Neural progenitor cell (in vitro differentiated cells): ENCODE results near the gene CFAP45. TPM values are rescaled to one million over a fixed set of nuclear protein-coding genes. Genes with fewer than 3 reads are reported as not detected.

Experiments
- DNase-seq: peaks from one replicate; pipeline ENCODE4 v3.0.0-alpha.2; 2016; ENCODE audit warnings: low spot score
- H2AFZ ChIP-seq: fragments of 200-600 bp; sonication (generic); replicated peaks from 2 replicates; pipeline ENCODE4 v1.6.1; 2016; ENCODE audit warnings: antibody characterized with exemption
- H3F3A ChIP-seq: fragments of 200-600 bp; sonication (generic); 2 replicates; pipeline ENCODE4 v1.6.1; 2016; ENCODE audit warnings: antibody characterized with exemption, low read depth
- H3K27ac ChIP-seq: fragments of 200-600 bp; sonication (generic); 2 replicates; pipeline ENCODE4 v1.5.1; 2016; ENCODE audit warnings: mild to moderate bottlenecking
- H3K27me3 ChIP-seq: fragments of 200-600 bp; sonication (generic); 2 replicates; pipeline ENCODE4 v1.6.1; 2016; ENCODE audit warnings: mild to moderate bottlenecking, moderate library complexity
- H3K36me3 ChIP-seq: fragments of 200-600 bp; sonication (generic); 2 replicates; pipeline ENCODE4 v1.5.1; 2016
- H3K4me1 ChIP-seq: fragments of 200-600 bp; sonication (generic); 2 replicates; pipeline ENCODE4 v1.6.1; 2016; ENCODE audit warnings: mixed run types
- H3K4me2 ChIP-seq: fragments of 200-600 bp; sonication (generic); 2 replicates; pipeline ENCODE4 v1.6.1; 2016
- H3K4me3 ChIP-seq: fragments of 200-600 bp; sonication (generic); 2 replicates; pipeline ENCODE4 v1.5.1; 2016
- H3K79me2 ChIP-seq: fragments of 200-600 bp; sonication (generic); 2 replicates; pipeline ENCODE4 v1.6.1; 2016; ENCODE audit warnings: low read depth
- H3K9ac ChIP-seq: fragments of 200-600 bp; sonication (generic); 2 replicates; pipeline ENCODE4 v1.6.1; 2016
- H3K9me3 ChIP-seq: fragments of 200-600 bp; sonication (generic); 2 replicates; pipeline ENCODE4 v1.5.1; 2016; ENCODE audit warnings: low read depth
- H4K20me1 ChIP-seq: fragments of 200-600 bp; sonication (generic); 2 replicates; pipeline ENCODE4 v1.6.1; 2016; ENCODE audit warnings: low read depth
- H3K27ac Mint-ChIP-seq: 3 replicates; pipeline ENCODE4 v1.8.0; 2021; ENCODE audit warnings: mixed read lengths
- H3K27me3 Mint-ChIP-seq: 2 replicates; pipeline ENCODE4 v1.8.0; 2022; ENCODE audit warnings: low read depth, mild to moderate bottlenecking, inconsistent platforms, moderate library complexity, mixed read lengths; ENCODE audit not compliant: insufficient read depth
- H3K36me3 Mint-ChIP-seq: 3 replicates; pipeline ENCODE4 v1.8.0; 2021; ENCODE audit warnings: mixed read lengths
- H3K4me1 Mint-ChIP-seq: 3 replicates; pipeline ENCODE4 v1.8.0; 2021; ENCODE audit warnings: mixed read lengths
- H3K4me3 Mint-ChIP-seq: 3 replicates; pipeline ENCODE4 v1.8.0; 2021; ENCODE audit warnings: mild to moderate bottlenecking, moderate library complexity, mixed read lengths
- H3K9me3 Mint-ChIP-seq: 3 replicates; pipeline ENCODE4 v1.8.0; 2020; ENCODE audit warnings: mixed read lengths
- CTCF ChIP-seq: fragments of 200-600 bp; sonication (generic); IDR thresholded peaks from 2 replicates; pipeline ENCODE4 v1.5.1; 2017; ENCODE audit warnings: antibody characterized with exemption, mild to moderate bottlenecking
- EZH2 ChIP-seq: fragments of 200-600 bp; sonication (generic); IDR thresholded peaks from 2 replicates; pipeline ENCODE4 v1.6.1; 2017; ENCODE audit warnings: antibody characterized with exemption, mild to moderate bottlenecking, moderate library complexity
- EZH2phosphoT487 ChIP-seq: fragments of 200-600 bp; sonication (generic); IDR thresholded peaks from 2 replicates; pipeline ENCODE4 v1.6.1; 2017; ENCODE audit warnings: antibody characterized with exemption
- total RNA-seq: library from RNA; depleted of rRNA; stranded (reverse); fragments of >200 nt; gene quantifications from 2 replicates; pipeline ENCODE4 v1.2.3, GENCODE V29; 2015; ENCODE audit warnings: low replicate concordance

Gene CFAP45
- total RNA-seq, 1 donor from 2014 or later, result not detected

- Histone ChIP-seq H3F3A (peaks cover 6% of the 10 kb centered on the region), H3K4me3 (no peak overlapping the region), H3K4me1 (peaks cover 17% of the 10 kb centered on the region), H3K79me2 (no peaks in the 10 kb centered on the region), H3K27me3 (peaks cover 40% of the 10 kb centered on the region), H4K20me1 (no peaks in the 10 kb centered on the region), H3K9me3 (no peaks in the 10 kb centered on the region), H3K9ac (no peak overlapping the region), H3K27ac (no peak overlapping the region), H3K36me3 (no peaks in the 10 kb centered on the region), H2AFZ (no peak overlapping the region), H3K4me2 (peak overlapping the region; percentile 59)
- H3K9me3 Mint-ChIP-seq, result no peaks in the 10 kb centered on the region
- no peak overlapping the region for H3K4me3 Mint-ChIP-seq
- peaks cover 25% of the 10 kb centered on the region for H3K4me1 Mint-ChIP-seq
- no peak overlapping the region for H3K27ac Mint-ChIP-seq
- TF ChIP-seq EZH2, result no peak
- TF ChIP-seq CTCF, result no peak
- no peak for TF ChIP-seq EZH2phosphoT487
- H3K36me3 Mint-ChIP-seq, result no peaks in the 10 kb centered on the region
- peaks cover 13% of the 10 kb centered on the region for H3K27me3 Mint-ChIP-seq
- no peak for DNase-seq
Measured at GRCh38 chr1:159830722-159831121, 69.2 kb downstream of the CFAP45 start.

- no peak overlapping the region for H3K4me3 ChIP-seq
- H3K4me1 Mint-ChIP-seq, result peaks cover 31% of the 10 kb centered on the region
- H3K4me3 Mint-ChIP-seq, result no peak overlapping the region
Measured at GRCh38 chr1:159829822-159830465, 70.0 kb downstream of the CFAP45 start.

DNA sequence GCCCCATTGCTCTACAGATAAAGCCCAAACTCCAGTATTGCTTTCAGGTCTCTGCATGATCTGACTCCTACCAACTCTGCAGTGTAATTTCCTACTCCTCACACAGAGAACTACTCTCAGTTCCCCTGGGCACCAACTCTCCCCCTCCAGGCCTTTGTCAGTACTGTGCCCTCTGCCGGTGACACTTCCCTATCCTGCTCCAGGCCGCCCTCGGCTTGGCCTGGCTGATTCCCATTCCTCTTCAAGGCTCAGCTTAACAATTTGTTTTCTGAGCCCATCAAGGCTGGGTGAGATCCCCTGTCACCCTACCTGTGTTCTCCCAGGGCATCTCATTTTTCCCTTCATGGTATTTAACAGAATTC, 70.7 kb downstream of the CFAP45 start:
- Histone ChIP-seq H3K79me2 (no peaks in the 10 kb centered on the region), H3K4me2 (no peak overlapping the region), H2AFZ (peak overlapping the region; percentile 20), H3K27ac (no peak overlapping the region), H4K20me1 (no peaks in the 10 kb centered on the region), H3F3A (peaks cover 6% of the 10 kb centered on the region), H3K4me3 (no peak overlapping the region), H3K4me1 (peaks cover 17% of the 10 kb centered on the region), H3K9ac (no peak overlapping the region), H3K36me3 (no peaks in the 10 kb centered on the region), H3K27me3 (peaks cover 30% of the 10 kb centered on the region), H3K9me3 (no peaks in the 10 kb centered on the region)
- no peaks in the 10 kb centered on the region for H3K36me3 Mint-ChIP-seq
- H3K4me3 Mint-ChIP-seq, result no peak overlapping the region
- DNase-seq, result peak; percentile 68
- H3K9me3 Mint-ChIP-seq, result no peaks in the 10 kb centered on the region
- TF ChIP-seq EZH2, result no peak
- peak; percentile 67 for TF ChIP-seq CTCF
- no peak overlapping the region for H3K27ac Mint-ChIP-seq
- H3K27me3 Mint-ChIP-seq, result peaks cover 20% of the 10 kb centered on the region
- peaks cover 35% of the 10 kb centered on the region for H3K4me1 Mint-ChIP-seq

More at GRCh38 chr1:159829822-159830465, 70.0 kb downstream of the CFAP45 start:
- peaks cover 17% of the 10 kb centered on the region for H3K27me3 Mint-ChIP-seq
- Histone ChIP-seq H3K4me1 (peaks cover 17% of the 10 kb centered on the region), H3K27ac (no peak overlapping the region), H3K27me3 (peaks cover 37% of the 10 kb centered on the region), H3K36me3 (no peaks in the 10 kb centered on the region), H3F3A (peaks cover 6% of the 10 kb centered on the region), H3K79me2 (no peaks in the 10 kb centered on the region), H3K9ac (no peak overlapping the region), H2AFZ (no peak overlapping the region), H4K20me1 (no peaks in the 10 kb centered on the region), H3K9me3 (no peaks in the 10 kb centered on the region), H3K4me2 (no peak overlapping the region)
- no peaks in the 10 kb centered on the region for H3K36me3 Mint-ChIP-seq
- no peak for DNase-seq
- TF ChIP-seq EZH2phosphoT487 (no peak), EZH2 (no peak), CTCF (no peak)
- no peaks in the 10 kb centered on the region for H3K9me3 Mint-ChIP-seq
- peak overlapping the region; percentile 70 for H3K27ac Mint-ChIP-seq
